GM12878 (cell line): Measurements from ENCODE around the gene TASOR. TPM values are rescaled to one million over a fixed set of nuclear protein-coding genes. Genes with fewer than 3 reads are reported as not detected.

ENCODE experiments used
- ATAC-seq: fragments of 200-7000 bp; cut with Tn5 transposase; 3 replicates; pipeline ENCODE4 v1.9.1; 2020; ENCODE audit warnings: mild to moderate bottlenecking, moderate library complexity
- BruUV-seq: library from RNA; stranded (reverse); fragments of 400-500 nt; replicated peaks from 2 replicates; lab custom pipeline; 2021; lab: Mats Ljungman, UMichigan
- CTCF ChIA-PET: fragments of 300-600 bp; sonication (Branson Sonifier 250); formaldehyde crosslinking; extraction: SDS; loops from one replicate; lab custom pipeline; 2021; ENCODE audit warnings: inconsistent platforms; lab: Yijun Ruan, JAX
- POLR2A ChIA-PET: fragments of 350-600 bp; formaldehyde crosslinking; extraction: SDS; loops from one replicate; lab custom pipeline; 2021; ENCODE audit warnings: inconsistent platforms; lab: Charles Lee
- RAD21 ChIA-PET: fragments of 300-600 bp; sonication (Branson Sonifier 250); formaldehyde crosslinking; loops from one replicate; lab custom pipeline; 2023; ENCODE audit warnings: antibody characterized with exemption; ENCODE audit not compliant: unreplicated experiment; lab: Charles Lee
- SMC1A ChIA-PET: fragments of 300-600 bp; sonication (Branson Sonifier 250); formaldehyde crosslinking; loops from one replicate; lab custom pipeline; 2023; ENCODE audit not compliant: unreplicated experiment, uncharacterized antibody; lab: Charles Lee
- DNase-seq: peaks from one replicate; pipeline ENCODE4 v3.0.0-alpha.2; 2011; ENCODE audit warnings: low read depth, low spot score
- FAIRE-seq: peaks from 3 replicates; lab custom pipeline; 2011; peaks lifted over from hg19 to GRCh38; lab: Jason Lieb, UNC
- H2AFZ ChIP-seq: 2 replicates; pipeline ENCODE4 v1.6.0; 2011; ENCODE audit warnings: low read depth, low read length, control low read depth; ENCODE audit not compliant: control insufficient read depth
- H3K27ac ChIP-seq: 2 replicates; pipeline ENCODE4 v1.5.1; 2011; ENCODE audit warnings: control low read depth; ENCODE audit not compliant: control insufficient read depth, insufficient read depth
- H3K27me3 ChIP-seq, 2 experiments: replicated peaks in 1 of 2; 2 replicates each; pipeline versions ENCODE4 v1.6.0 to v1.6.1; 2011; ENCODE audit warnings: low read length in 1 of 2; ENCODE audit not compliant: control insufficient read depth in 2 of 2, insufficient read depth in 2 of 2
- H3K36me3 ChIP-seq, 2 experiments: 2 replicates each; pipeline ENCODE4 v1.5.1; 2011; ENCODE audit warnings: low read length in 1 of 2; ENCODE audit not compliant: control insufficient read depth in 2 of 2, insufficient read depth in 2 of 2
- H3K4me1 ChIP-seq: 2 replicates; pipeline ENCODE4 v1.6.1; 2011; ENCODE audit warnings: mild to moderate bottlenecking, low read length, moderate library complexity, mixed read lengths; ENCODE audit not compliant: control insufficient read depth, insufficient read depth
- H3K4me2 ChIP-seq: 2 replicates; pipeline ENCODE4 v1.6.0; 2011; ENCODE audit warnings: control low read depth; ENCODE audit not compliant: control insufficient read depth, insufficient read depth
- H3K4me3 ChIP-seq: fragments of 200-600 bp; sonication (generic); 2 replicates; pipeline ENCODE4 v1.5.1; 2016
- H3K79me2 ChIP-seq: 2 replicates; pipeline ENCODE4 v1.6.0; 2011; ENCODE audit warnings: low read length; ENCODE audit not compliant: control insufficient read depth, insufficient read depth
- H3K9ac ChIP-seq: 2 replicates; pipeline ENCODE4 v1.8.0; 2011; ENCODE audit warnings: low read length, control low read depth, mixed read lengths; ENCODE audit not compliant: control insufficient read depth, insufficient read depth
- H3K9me3 ChIP-seq: replicated peaks from 3 replicates; pipeline ENCODE4 v1.5.1; 2011; ENCODE audit warnings: mild to moderate bottlenecking, low read length; ENCODE audit not compliant: control insufficient read depth, insufficient read depth
- H4K20me1 ChIP-seq: 2 replicates; pipeline ENCODE4 v1.6.0; 2011; ENCODE audit not compliant: control insufficient read depth, insufficient read depth
- CBX5 ChIP-seq: sonication (generic); IDR thresholded peaks from 2 replicates; pipeline ENCODE4 v1.6.1; 2016; ENCODE audit warnings: low read depth, moderate library complexity, mild to moderate bottlenecking, inconsistent platforms
- CHD4 ChIP-seq: fragments of 200-600 bp; sonication (generic); IDR thresholded peaks from 2 replicates; pipeline ENCODE4 v1.6.1; 2016; ENCODE audit warnings: mild to moderate bottlenecking
- ESRRA ChIP-seq: IDR thresholded peaks from 2 replicates; pipeline ENCODE4 v1.6.1; 2012; ENCODE audit warnings: mild to moderate bottlenecking, low read length, improper control_type of control experiment
- FOS ChIP-seq: IDR thresholded peaks from 3 replicates; pipeline ENCODE4 v1.6.1; 2011; ENCODE audit warnings: borderline replicate concordance; ENCODE audit not compliant: insufficient read length; ENCODE audit errors: extremely low read depth
- LARP7 ChIP-seq: fragments of 450-650 bp; IDR thresholded peaks from 2 replicates; pipeline ENCODE4 v1.6.1; 2017; ENCODE audit warnings: mild to moderate bottlenecking
- NR2F1 ChIP-seq: fragments of 450-650 bp; conservative IDR thresholded peaks from 2 replicates; pipeline ENCODE4 v1.6.1; 2017; ENCODE audit warnings: mild to moderate bottlenecking
- POLR2AphosphoS5 ChIP-seq: IDR thresholded peaks from 2 replicates; pipeline ENCODE4 v1.6.1; 2011; ENCODE audit warnings: mild to moderate bottlenecking, low read length, inconsistent platforms
- SIN3A ChIP-seq: IDR thresholded peaks from 2 replicates; pipeline ENCODE4 v1.6.1; 2012; ENCODE audit warnings: low read depth, low read length, improper control_type of control experiment
- SMARCA5 ChIP-seq: fragments of 450-650 bp; IDR thresholded peaks from 2 replicates; pipeline ENCODE4 v1.6.1; 2017; ENCODE audit warnings: mild to moderate bottlenecking
- TAF1 ChIP-seq: IDR thresholded peaks from 2 replicates; pipeline ENCODE4 v1.6.1; 2011; ENCODE audit warnings: mild to moderate bottlenecking, low read depth, low read length, borderline replicate concordance
- YY1 ChIP-seq: IDR thresholded peaks from 2 replicates; pipeline ENCODE4 v1.6.1; 2011; ENCODE audit warnings: low read depth, mild to moderate bottlenecking, low read length
- WGBS: methylation state at CpG from one replicate; pipeline ENCODE4 v1.1.6; 2016; ENCODE audit warnings: low lambda C conversion rate; ENCODE audit not compliant: insufficient replicate concordance, insufficient coverage; ENCODE audit errors: missing lambda C conversion rate; 5-methylcytosine and 5-hydroxymethylcytosine counted together
- in situ Hi-C: fragments of 300-500 bp; cut with MboI; formaldehyde crosslinking; loops from 9 replicates; pipeline ENCODE4 v1.14.3; 2018; ENCODE audit warnings: mixed read lengths
- intact Hi-C: fragments of 100-400 bp; cut with micrococcal nuclease; formaldehyde crosslinking; loops from one replicate; pipeline ENCODE4 v1.14.2; 2022; ENCODE audit not compliant: unreplicated experiment
- polyA plus RNA-seq, 11 experiments: library from polyadenylated mRNA; depleted of rRNA in 4 of 11; unstranded in 6 of 11; stranded (reverse) in 5 of 11; fragments of >200 nt; fragmentation: Nextera tagmentation in 4 of 11; fragmentation: Illumina TruSeq in 1 of 11; extraction: Ambion mirVana in 4 of 11; extraction: Trizol in 1 of 11; gene quantifications; 1 replicate in 1 of 11; 2 replicates in 10 of 11; pipeline versions ENCODE4 v1.2.1 to v1.2.3, GENCODE V29; 2011 to 2016; ENCODE audit warnings: inconsistent platforms in 2 of 11, missing spikeins in 2 of 11, low read depth in 1 of 11
- total RNA-seq, 4 experiments: library from RNA; depleted of rRNA in 3 of 4; stranded (reverse); fragments of >200 nt in 3 of 4; fragmentation: Illumina TruSeq in 1 of 4; extraction: Trizol in 1 of 4; gene quantifications; 2 replicates each; pipeline versions ENCODE4 v1.2.1 to v1.2.3, GENCODE V29; 2013 to 2021

TASOR gene
- total and polyA plus RNA-seq, 10 of the 15 experiments (the other 5 are each of a cell fraction or from before 2014, with no cell fraction given), result 29.6 to 95.1 (median 52.6) TPM

DNA sequence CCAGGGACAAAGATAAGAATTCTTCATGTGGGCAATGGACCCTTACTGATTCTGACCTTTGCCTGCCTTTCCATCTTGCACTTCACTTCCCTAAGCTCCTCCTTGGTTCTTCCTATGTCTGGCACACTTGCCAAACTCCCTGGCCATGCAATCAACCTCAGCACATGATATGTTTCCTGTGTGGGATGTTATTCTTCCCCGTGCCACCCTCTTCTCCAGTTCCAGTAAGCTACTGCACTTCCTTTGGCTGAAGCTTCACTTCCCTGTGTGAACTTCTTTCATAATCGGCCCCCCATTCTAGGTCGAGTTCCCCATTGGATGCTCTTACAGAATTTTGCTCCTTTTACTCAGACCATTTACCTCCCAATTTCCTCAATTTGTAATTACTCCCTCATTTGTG, 10.7 kb upstream of the TASOR start:
- Histone ChIP-seq H3K79me2 (no peaks in the 10 kb centered on the region), H3K27ac (no peak overlapping the region), H3K4me1 (peaks cover 12% of the 10 kb centered on the region), H4K20me1 (no peaks in the 10 kb centered on the region), H3K4me2 (no peak overlapping the region), H3K4me3 (no peak overlapping the region), H2AFZ (no peak overlapping the region), H3K9me3 (no peaks in the 10 kb centered on the region), H3K27me3 (no peaks in the 10 kb centered on the region), H3K36me3 (no peaks in the 10 kb centered on the region), H3K9ac (no peak overlapping the region)
- no peak for DNase-seq
- WGBS, result 18% methylated on average over 3 of the region's 3 CpGs
- SMC1A ChIA-PET, result interaction anchor here (0.8 to 6.1 kb wide), 12 partner anchors 8 to 297 kb away, joined by 3 to 75 read pairs (median 4); partner anchors contain the start of gene TASOR
- CTCF ChIA-PET, result interaction anchor here (1.1 to 6.1 kb wide), 8 partner anchors 8 to 295 kb away, joined by 3 to 60 read pairs (median 6); partner anchors contain the start of gene ARHGEF3
- in situ Hi-C loops (no loop called here), intact Hi-C loops (no loop called here)
- no peak for FAIRE-seq
- BruUV-seq, result no TSS peak
- POLR2A ChIA-PET, result interaction anchor here (0.7 to 5.1 kb wide), 6 partner anchors 13 to 375 kb away, joined by 3 to 43 read pairs (median 5); partner anchors contain the start of gene ARHGEF3
- ATAC-seq, result no peak
- RAD21 ChIA-PET, result interaction anchor here (1.3 to 8.1 kb wide), 4 partner anchors 11 to 106 kb away, joined by 5 to 96 read pairs (median 8); partner anchors contain the start of gene ARHGEF3
- TF ChIP-seq TAF1 (no peak), ESRRA (no peak), NR2F1 (no peak), POLR2AphosphoS5 (no peak), CHD4 (no peak), LARP7 (no peak), FOS (no peak), SIN3A (no peak), YY1 (no peak), CBX5 (no peak), SMARCA5 (no peak)
